Measurements from ENCODE around the gene SACS. TPM values are rescaled to one million over a fixed set of nuclear protein-coding genes. Genes with fewer than 3 reads are reported as not detected.
A peak's percentile ranks its signal among the peaks of the same experiment; 100 is the strongest.
"Not testable (repeated sequence)": the region's sequence is repeated elsewhere in the genome, so short reads cannot be mapped to it uniquely, and the experiment has no call there.

The SACS gene
- total and polyA plus RNA-seq, 12 donors = 4.7 to 44.5 (median 20.0) TPM

DNA sequence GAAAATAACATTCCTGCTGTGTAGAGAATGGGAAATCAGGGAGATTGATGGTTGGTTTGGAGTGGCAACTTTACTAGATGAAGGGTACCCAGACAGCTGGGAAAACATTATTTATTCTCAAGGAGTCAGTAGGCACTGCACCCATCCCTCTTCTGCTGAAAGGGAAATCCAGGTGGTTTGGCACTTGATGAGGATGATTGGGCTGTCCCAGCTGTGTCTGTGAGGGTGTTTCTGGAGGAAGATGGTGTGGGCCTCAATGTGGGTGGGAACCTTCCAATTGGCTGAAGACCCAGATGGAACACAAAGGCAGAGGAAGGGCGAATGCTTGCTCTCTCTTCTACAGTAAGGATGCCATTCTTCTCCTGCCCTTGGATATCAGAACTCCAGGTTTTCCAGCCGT lies 10.4 kb upstream of the SACS start:
- Histone ChIP-seq H3K27ac (no peak overlapping the region), H3K4me1 (peaks cover 0 to 8% (median 0%) of the 10 kb centered on the region in 9 donors), H3K9me3 (no peaks in the 10 kb centered on the region), H3K4me3 (no peak overlapping the region), H3K36me3 (no peaks in the 10 kb centered on the region), H3K27me3 (no peaks in the 10 kb centered on the region)
- ATAC-seq = no peak
- TF ChIP-seq, protein P1, sequence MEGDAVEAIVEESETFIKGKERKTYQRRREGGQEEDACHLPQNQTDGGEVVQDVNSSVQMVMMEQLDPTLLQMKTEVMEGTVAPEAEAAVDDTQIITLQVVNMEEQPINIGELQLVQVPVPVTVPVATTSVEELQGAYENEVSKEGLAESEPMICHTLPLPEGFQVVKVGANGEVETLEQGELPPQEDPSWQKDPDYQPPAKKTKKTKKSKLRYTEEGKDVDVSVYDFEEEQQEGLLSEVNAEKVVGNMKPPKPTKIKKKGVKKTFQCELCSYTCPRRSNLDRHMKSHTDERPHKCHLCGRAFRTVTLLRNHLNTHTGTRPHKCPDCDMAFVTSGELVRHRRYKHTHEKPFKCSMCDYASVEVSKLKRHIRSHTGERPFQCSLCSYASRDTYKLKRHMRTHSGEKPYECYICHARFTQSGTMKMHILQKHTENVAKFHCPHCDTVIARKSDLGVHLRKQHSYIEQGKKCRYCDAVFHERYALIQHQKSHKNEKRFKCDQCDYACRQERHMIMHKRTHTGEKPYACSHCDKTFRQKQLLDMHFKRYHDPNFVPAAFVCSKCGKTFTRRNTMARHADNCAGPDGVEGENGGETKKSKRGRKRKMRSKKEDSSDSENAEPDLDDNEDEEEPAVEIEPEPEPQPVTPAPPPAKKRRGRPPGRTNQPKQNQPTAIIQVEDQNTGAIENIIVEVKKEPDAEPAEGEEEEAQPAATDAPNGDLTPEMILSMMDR (IDR thresholded peaks at IDR 0.05) = no peak
- WGBS, 2 donors = 68 to 89% methylated on average over 2 of the region's 2 CpGs
- no peak for DNase-seq
- intact Hi-C loops (cut with DNase I) = no loop called here

DNA sequence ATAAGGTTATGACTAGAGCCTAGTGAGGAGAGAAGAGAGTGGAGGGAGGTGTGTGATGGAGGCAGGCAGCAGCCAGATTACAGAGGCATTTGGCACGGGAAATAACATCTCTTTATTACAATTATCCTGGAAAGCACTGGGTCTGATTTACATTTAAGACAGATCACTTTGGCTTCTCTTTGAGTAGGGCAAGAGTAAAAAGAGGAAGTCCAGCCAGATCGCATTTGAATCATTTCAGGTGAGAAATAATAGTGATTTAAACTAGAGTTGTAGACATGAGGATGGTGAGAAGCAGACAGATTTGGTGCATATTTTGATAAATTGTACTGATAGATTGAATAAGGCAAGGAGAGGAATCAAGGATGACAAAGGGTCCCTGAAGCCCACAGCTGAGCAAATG lies 9.6 kb upstream of the SACS start:
- H3K4me1 ChIP-seq = peaks cover 0 to 8% (median 0%) of the 10 kb centered on the region in 9 donors
- H3K9me3 ChIP-seq = no peaks in the 10 kb centered on the region
- intact Hi-C loops (cut with DNase I) = no loop called here
- ATAC-seq (no peak), DNase-seq (no peak)
- H3K36me3 ChIP-seq = no peaks in the 10 kb centered on the region
- no peak overlapping the region for H3K4me3 ChIP-seq
- H3K27ac ChIP-seq = no peak overlapping the region
- TF ChIP-seq, protein P1 (IDR thresholded peaks at IDR 0.05) = no peak
- WGBS, 2 donors = 70 to 85% methylated on average over 2 of the region's 2 CpGs
- H3K27me3 ChIP-seq = no peaks in the 10 kb centered on the region

DNA sequence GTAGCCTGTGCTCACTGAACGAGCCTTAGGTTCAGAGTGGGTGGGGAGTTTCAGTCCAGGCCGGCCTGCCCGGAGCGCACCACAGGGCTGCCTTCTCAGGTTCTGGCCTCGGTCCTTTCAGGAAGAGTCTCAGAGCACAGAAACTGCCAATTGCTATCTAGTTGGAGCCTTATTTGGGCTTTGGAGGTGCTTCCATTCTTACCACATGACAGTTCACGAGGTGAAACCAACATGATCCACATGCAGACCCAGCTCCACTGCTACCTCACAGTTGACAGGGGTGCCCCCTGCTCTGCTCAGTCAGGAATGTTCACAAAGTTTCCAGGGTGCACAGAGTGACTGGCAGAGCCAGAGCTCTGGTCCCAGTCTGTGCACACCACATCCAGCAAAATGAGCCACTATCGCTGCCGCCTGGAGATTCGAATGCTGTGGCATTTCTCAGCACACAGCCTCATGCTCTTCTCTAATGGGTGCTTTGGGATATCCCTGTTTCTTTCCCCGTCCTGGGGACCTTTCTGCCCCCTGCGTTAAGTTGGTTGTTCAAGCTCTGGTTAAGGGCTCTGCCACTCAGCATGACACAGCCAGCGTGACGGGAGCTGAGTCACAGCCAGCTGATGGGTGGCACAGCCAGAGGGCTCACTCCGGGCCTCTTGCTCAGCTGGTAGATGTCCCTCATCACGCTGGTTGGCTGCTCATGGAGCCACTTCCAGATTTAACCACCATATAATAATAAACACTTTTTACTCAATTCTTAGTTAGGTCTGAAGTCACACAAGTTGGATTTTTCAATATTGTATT lies 7.5 kb upstream of the SACS start:
- Histone ChIP-seq H3K27ac (peak overlapping the region in 3 of 10 donors; percentile 25 to 56 (median 51)), H3K4me1 (peaks cover 0 to 8% (median 0%) of the 10 kb centered on the region in 9 donors), H3K27me3 (no peaks in the 10 kb centered on the region), H3K36me3 (no peaks in the 10 kb centered on the region), H3K4me3 (no peak overlapping the region), H3K9me3 (no peaks in the 10 kb centered on the region)
- intact Hi-C loops (cut with DNase I) = no loop called here
- peak in 7 of 8 donors; percentile 68 to 90 (median 87) for ATAC-seq
- TF ChIP-seq, protein P1 (IDR thresholded peaks at IDR 0.05) = no peak
- peak in 1 of 2 donors; percentile 26 for DNase-seq
- 83 to 89% methylated on average over 15 of the region's 15 CpGs for WGBS, 2 donors

DNA sequence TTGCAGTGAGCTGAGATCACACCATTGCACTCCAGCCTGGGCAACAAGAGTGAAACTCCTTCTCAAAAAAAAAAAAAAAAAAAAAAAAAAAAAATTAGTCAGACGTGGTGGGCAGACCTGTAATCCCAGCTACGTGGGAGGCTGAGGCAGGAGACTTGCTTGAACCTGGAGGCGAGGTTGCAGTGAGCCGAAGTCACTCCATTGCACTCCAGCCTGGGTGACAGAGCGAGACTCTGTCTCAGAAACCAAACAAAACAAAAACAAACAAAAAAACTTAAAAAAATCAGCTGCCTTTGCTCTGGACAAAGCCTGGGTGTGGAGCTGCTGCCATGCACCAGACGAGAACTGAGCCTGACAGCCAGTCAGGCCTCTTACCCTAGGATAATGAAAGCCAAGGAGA lies 6.8 kb upstream of the SACS start:
- DNase-seq; H3K4me3 ChIP-seq; H3K36me3 ChIP-seq; H3K27me3 ChIP-seq; H3K9me3 ChIP-seq; H3K4me1 ChIP-seq; intact Hi-C loops (cut with DNase I): not testable (repeated sequence)
- peak in 2 of 8 donors; percentile 21 to 44 for ATAC-seq
- H3K27ac ChIP-seq = peak overlapping the region in 2 of 10 donors; percentile 25 to 51
- WGBS, 2 donors = 81 to 90% methylated on average over 6 of the region's 6 CpGs

DNA sequence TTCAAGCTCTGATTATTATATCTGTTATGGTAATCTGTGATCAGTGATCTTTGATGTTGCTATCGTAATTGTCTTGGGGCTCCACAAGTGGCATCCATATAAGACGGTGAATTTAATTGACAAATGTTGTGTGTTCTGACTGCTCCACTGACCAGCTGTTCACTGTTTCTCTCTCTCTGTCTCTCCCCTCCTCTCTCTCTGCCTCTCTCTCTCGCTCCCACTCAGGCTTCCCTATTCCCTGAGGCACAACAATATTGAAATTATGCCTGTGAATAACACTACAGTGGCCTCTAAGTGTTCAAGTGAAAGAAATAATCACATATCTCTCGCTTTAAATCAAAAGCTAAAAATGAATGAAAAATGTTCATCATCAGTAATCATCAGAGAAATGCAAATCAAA lies 4.4 kb upstream of the SACS start:
- no peak for DNase-seq
- Histone ChIP-seq H3K9me3 (no peaks in the 10 kb centered on the region), H3K4me3 (no peak overlapping the region), H3K27ac (no peak overlapping the region), H3K4me1 (peaks cover 0 to 8% (median 0%) of the 10 kb centered on the region in 9 donors), H3K27me3 (peaks cover 0 to 9% (median 0%) of the 10 kb centered on the region in 7 donors), H3K36me3 (no peaks in the 10 kb centered on the region)
- 80 to 81% methylated on average over 4 of the region's 4 CpGs for WGBS, 2 donors
- TF ChIP-seq, protein P1 (IDR thresholded peaks at IDR 0.05) = no peak
- no peak for ATAC-seq
- intact Hi-C loops (cut with DNase I) = no loop called here
